CD4-positive, alpha-beta T cell treated with Interleukin-4 for 4 hours (primary cell): ENCODE results near the gene SLC39A6.
"Not testable (repeated sequence)": the region's sequence is repeated elsewhere in the genome, so short reads cannot be mapped to it uniquely, and the experiment has no call there.

Experiments used
- DNase-seq: peaks from one replicate; pipeline ENCODE4 v3.0.0-alpha.2; 2020

Gene SLC39A6

GRCh38 chr18:36132756-36133155 is 3.6 kb upstream of the SLC39A6 start:
- no peak for DNase-seq

GRCh38 chr18:36131692-36132483 is 2.7 kb upstream of the SLC39A6 start:
- no peak for DNase-seq

- no peak for DNase-seq
Measured at GRCh38 chr18:36130883-36131653, 1.9 kb upstream of the SLC39A6 start.

- no peak for DNase-seq
Measured at GRCh38 chr18:36130039-36130831, 1.1 kb upstream of the SLC39A6 start.

GRCh38 chr18:36128907-36129299 is 237 bp downstream of the SLC39A6 start:
- no peak for DNase-seq

- DNase-seq = no peak
Measured at GRCh38 chr18:36128530-36128870, 640 bp downstream of the SLC39A6 start.

GRCh38 chr18:36127836-36128529 is 1.2 kb downstream of the SLC39A6 start:
- DNase-seq = no peak

GRCh38 chr18:36126668-36127067 is 2.5 kb downstream of the SLC39A6 start:
- no peak for DNase-seq

GRCh38 chr18:36124841-36125240 is 4.3 kb downstream of the SLC39A6 start:
- no peak for DNase-seq

GRCh38 chr18:36120297-36120696 is 8.8 kb downstream of the SLC39A6 start:
- no peak for DNase-seq

- DNase-seq = not testable (repeated sequence)
Measured at GRCh38 chr18:36116771-36117170, 12.4 kb downstream of the SLC39A6 start.

GRCh38 chr18:36114738-36115137 is 14.4 kb downstream of the SLC39A6 start:
- DNase-seq = no peak

GRCh38 chr18:36114251-36114650 is 14.9 kb downstream of the SLC39A6 start:
- DNase-seq = no peak

GRCh38 chr18:36112302-36112701 is 16.8 kb downstream of the SLC39A6 start:
- no peak for DNase-seq

- DNase-seq = no peak
Measured at GRCh38 chr18:36109737-36110136, 19.4 kb downstream of the SLC39A6 start.

- no peak for DNase-seq
Measured at GRCh38 chr18:36108601-36109000, 20.5 kb downstream of the SLC39A6 start.

- no peak for DNase-seq
Measured at GRCh38 chr18:36108196-36108595, 20.9 kb downstream of the SLC39A6 start.

GRCh38 chr18:36107477-36107876 is 21.7 kb downstream of the SLC39A6 start:
- DNase-seq = no peak

GRCh38 chr18:36104749-36105148 is 24.4 kb downstream of the SLC39A6 start:
- DNase-seq = no peak

- DNase-seq = no peak
Measured at GRCh38 chr18:36101943-36102342, 27.2 kb downstream of the SLC39A6 start.

- DNase-seq = no peak
Measured at GRCh38 chr18:36099311-36099710, 29.8 kb downstream of the SLC39A6 start.

GRCh38 chr18:36096955-36097354 is 32.2 kb downstream of the SLC39A6 start:
- DNase-seq = no peak

- DNase-seq = peak; percentile 57
Measured at GRCh38 chr18:36095936-36096519, 33.1 kb downstream of the SLC39A6 start.
